Activated CD8-positive, alpha-beta memory T cell treated with anti-CD3 and anti-CD28 coated beads for 36 hours (primary cell): ENCODE data around the gene RNU6-8. TPM values are rescaled to one million over a fixed set of nuclear protein-coding genes. Genes with fewer than 3 reads are reported as not detected.

ENCODE experiments used
- CTCF ChIA-PET: fragments of 350-600 bp; sonication (Branson Sonifier 250); formaldehyde crosslinking; loops from one replicate; lab custom pipeline; 2021; ENCODE audit warnings: antibody characterized with exemption; lab: Charles Lee
- POLR2A ChIA-PET: fragments of 350-600 bp; sonication (Branson Sonifier 250); formaldehyde crosslinking; loops from one replicate; lab custom pipeline; 2021; ENCODE audit warnings: antibody characterized with exemption; lab: Charles Lee
- total RNA-seq, 2 experiments: library from RNA; stranded (reverse); gene quantifications; one replicate each; pipeline ENCODE4 v1.2.3, GENCODE V29; 2021

RNU6-8 gene
- total RNA-seq, result not detected

GRCh38 chr14:32202998-32203882 is at the start of gene RNU6-8:
RNU6-8 (minus strand) TSS chr14:32203269.
- POLR2A ChIA-PET, result interaction anchor here (1.0 kb wide), 2 partner anchors 125 to 127 kb away, joined by 5 to 14 read pairs; partner anchors contain the start of gene ARHGAP5
- CTCF ChIA-PET, result interaction anchor here (1.0 kb wide), 1 partner anchor 276 kb away, joined by 3 read pairs; no protein-coding TSS in a partner anchor

GRCh38 chr14:32252030-32252670 is 49.1 kb upstream of the RNU6-8 start:
- POLR2A ChIA-PET, result no interaction called here
- CTCF ChIA-PET, result interaction anchor here (1.0 to 3.2 kb wide), 5 partner anchors 177 to 325 kb away, joined by 3 to 25 read pairs (median 4); no protein-coding TSS in a partner anchor

- POLR2A ChIA-PET, result no interaction called here
- CTCF ChIA-PET, result interaction anchor here (1.0 to 2.0 kb wide), 2 partner anchors 178 to 285 kb away, joined by 3 to 8 read pairs; no protein-coding TSS in a partner anchor
Observed at GRCh38 chr14:32251530-32251929, 48.5 kb upstream of the RNU6-8 start.

GRCh38 chr14:32250681-32251080 is 47.6 kb upstream of the RNU6-8 start:
- ChIA-PET CTCF (interaction anchor here (2.0 kb wide), 1 partner anchor 177 kb away, joined by 8 read pairs; no protein-coding TSS in a partner anchor), POLR2A (no interaction called here)

GRCh38 chr14:32249780-32250179 is 46.7 kb upstream of the RNU6-8 start:
- POLR2A ChIA-PET, result no interaction called here
- CTCF ChIA-PET, result no interaction called here

- POLR2A ChIA-PET, result no interaction called here
- CTCF ChIA-PET, result no interaction called here
Observed at GRCh38 chr14:32249371-32249770, 46.3 kb upstream of the RNU6-8 start.

- POLR2A ChIA-PET, result no interaction called here
- CTCF ChIA-PET, result interaction anchor here (2.5 kb wide), 1 partner anchor 8 kb away, joined by 6 read pairs; no protein-coding TSS in a partner anchor
Observed at GRCh38 chr14:32246751-32247150, 43.7 kb upstream of the RNU6-8 start.

- POLR2A ChIA-PET, result no interaction called here
- CTCF ChIA-PET, result no interaction called here
Observed at GRCh38 chr14:32244404-32244803, 41.3 kb upstream of the RNU6-8 start.

GRCh38 chr14:32233260-32233659 is 30.2 kb upstream of the RNU6-8 start:
- CTCF ChIA-PET, result no interaction called here
- POLR2A ChIA-PET, result no interaction called here

- ChIA-PET POLR2A (no interaction called here), CTCF (no interaction called here)
Observed at GRCh38 chr14:32232481-32232880, 29.4 kb upstream of the RNU6-8 start.

GRCh38 chr14:32230695-32231280 is 27.7 kb upstream of the RNU6-8 start:
- CTCF ChIA-PET, result no interaction called here
- POLR2A ChIA-PET, result no interaction called here

GRCh38 chr14:32230181-32230580 is 27.1 kb upstream of the RNU6-8 start:
- CTCF ChIA-PET, result no interaction called here

GRCh38 chr14:32226056-32226455 is 23.0 kb upstream of the RNU6-8 start:
- CTCF ChIA-PET, result no interaction called here
- POLR2A ChIA-PET, result no interaction called here

More at GRCh38 chr14:32230181-32230580, 27.1 kb upstream of the RNU6-8 start:
- POLR2A ChIA-PET, result no interaction called here

- ChIA-PET POLR2A (no interaction called here), CTCF (no interaction called here)
Observed at GRCh38 chr14:32225378-32225920, 22.4 kb upstream of the RNU6-8 start.

GRCh38 chr14:32224737-32225377 is 21.8 kb upstream of the RNU6-8 start:
- ChIA-PET CTCF (no interaction called here), POLR2A (no interaction called here)

- POLR2A ChIA-PET, result no interaction called here
- CTCF ChIA-PET, result no interaction called here
Observed at GRCh38 chr14:32217301-32217700, 14.2 kb upstream of the RNU6-8 start.

- POLR2A ChIA-PET, result no interaction called here
- CTCF ChIA-PET, result no interaction called here
Observed at GRCh38 chr14:32212833-32213232, 9.8 kb upstream of the RNU6-8 start.

GRCh38 chr14:32211068-32211404 is 8.0 kb upstream of the RNU6-8 start:
- CTCF ChIA-PET, result no interaction called here

GRCh38 chr14:32209471-32209870 is 6.4 kb upstream of the RNU6-8 start:
- CTCF ChIA-PET, result no interaction called here
- POLR2A ChIA-PET, result no interaction called here

More at GRCh38 chr14:32211068-32211404, 8.0 kb upstream of the RNU6-8 start:
- POLR2A ChIA-PET, result no interaction called here
